ENCODE data around the gene FRMD4A. TPM values are rescaled to one million over a fixed set of nuclear protein-coding genes. Genes with fewer than 3 reads are reported as not detected.

FRMD4A gene
- total RNA-seq, 2 experiments from 2014 or later: 3.1 to 3.7 TPM

DNA sequence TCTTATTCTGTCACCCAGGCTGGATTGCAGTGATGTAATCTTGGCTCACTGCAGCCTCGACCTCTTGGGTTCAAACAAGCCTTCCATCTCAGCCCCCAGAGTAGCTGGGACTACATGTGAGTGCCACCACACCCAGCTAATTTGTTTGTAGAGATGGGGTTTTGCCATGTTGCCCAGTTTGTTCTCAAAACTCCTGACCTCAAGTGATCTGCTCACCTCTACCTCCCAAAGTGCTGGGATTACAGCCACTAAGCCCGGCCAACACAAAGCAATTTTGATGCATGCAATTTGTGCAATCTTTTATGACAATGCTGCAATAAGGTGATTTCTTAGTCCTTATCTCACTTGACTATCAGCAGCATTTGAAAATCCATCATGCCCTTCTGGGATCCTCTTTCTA is 333.1 kb downstream of the FRMD4A start:
- H3K9me3 Mint-ChIP-seq: peaks cover 4% of the 10 kb centered on the region
- no peak overlapping the region for H3K27ac Mint-ChIP-seq
- H3K4me1 Mint-ChIP-seq (ENCODE audit: low read depth): peaks cover 41% of the 10 kb centered on the region
- Histone ChIP-seq H3K4me3 (ENCODE audit: low read length) (no peak overlapping the region), H3K4me1 (ENCODE audit: insufficient read depth, low read length) (peaks cover 10% of the 10 kb centered on the region), H3K9me3 (ENCODE audit: control insufficient read depth in 1 of 2, insufficient read depth in 1 of 2, low read length in 2 of 2) (no peaks in the 10 kb centered on the region), H3K27ac (ENCODE audit: low read depth in 1 of 2, low read length in 2 of 2) (no peak overlapping the region), H3K36me3 (ENCODE audit: insufficient read depth, low read length) (no peaks in the 10 kb centered on the region), H3K27me3 (ENCODE audit: control insufficient read depth in 1 of 2, insufficient read depth in 2 of 2, low read length in 2 of 2) (no peaks in the 10 kb centered on the region)
- POLR2A ChIA-PET: no interaction called here
- H3K36me3 Mint-ChIP-seq (ENCODE audit: low read depth): no peaks in the 10 kb centered on the region
- DNase-seq (no peak), ATAC-seq (ENCODE audit: poor library complexity) (no peak)
- CTCF ChIA-PET: interaction anchor here (0.6 kb wide), 1 partner anchor 244 kb away, joined by 3 read pairs; no protein-coding TSS in a partner anchor
- TF ChIP-seq, protein P1, sequence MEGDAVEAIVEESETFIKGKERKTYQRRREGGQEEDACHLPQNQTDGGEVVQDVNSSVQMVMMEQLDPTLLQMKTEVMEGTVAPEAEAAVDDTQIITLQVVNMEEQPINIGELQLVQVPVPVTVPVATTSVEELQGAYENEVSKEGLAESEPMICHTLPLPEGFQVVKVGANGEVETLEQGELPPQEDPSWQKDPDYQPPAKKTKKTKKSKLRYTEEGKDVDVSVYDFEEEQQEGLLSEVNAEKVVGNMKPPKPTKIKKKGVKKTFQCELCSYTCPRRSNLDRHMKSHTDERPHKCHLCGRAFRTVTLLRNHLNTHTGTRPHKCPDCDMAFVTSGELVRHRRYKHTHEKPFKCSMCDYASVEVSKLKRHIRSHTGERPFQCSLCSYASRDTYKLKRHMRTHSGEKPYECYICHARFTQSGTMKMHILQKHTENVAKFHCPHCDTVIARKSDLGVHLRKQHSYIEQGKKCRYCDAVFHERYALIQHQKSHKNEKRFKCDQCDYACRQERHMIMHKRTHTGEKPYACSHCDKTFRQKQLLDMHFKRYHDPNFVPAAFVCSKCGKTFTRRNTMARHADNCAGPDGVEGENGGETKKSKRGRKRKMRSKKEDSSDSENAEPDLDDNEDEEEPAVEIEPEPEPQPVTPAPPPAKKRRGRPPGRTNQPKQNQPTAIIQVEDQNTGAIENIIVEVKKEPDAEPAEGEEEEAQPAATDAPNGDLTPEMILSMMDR (IDR thresholded peaks at IDR 0.05): no peak
- no peak overlapping the region for H3K4me3 Mint-ChIP-seq
- intact Hi-C loops (cut with DNase I, micrococcal nuclease): no loop called here
- no peaks in the 10 kb centered on the region for H3K27me3 Mint-ChIP-seq

DNA sequence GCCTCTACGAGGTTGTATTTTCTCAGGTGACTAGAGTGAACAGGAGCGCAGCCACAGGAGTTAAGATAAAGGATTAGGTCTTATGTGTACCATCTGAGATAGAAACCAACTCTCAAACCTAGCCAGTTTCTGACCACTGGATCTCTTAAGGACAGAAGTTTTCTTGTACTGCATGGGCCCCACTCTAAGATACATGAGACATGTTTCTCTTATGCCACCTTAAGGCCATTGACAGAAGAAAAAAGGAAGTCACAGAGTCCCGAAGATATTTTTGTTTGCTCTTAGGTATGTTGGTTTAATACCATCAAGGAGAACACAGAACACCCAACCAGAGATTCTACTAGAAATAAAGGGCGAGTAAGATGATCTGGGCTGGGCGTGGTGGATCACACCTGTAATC is 335.8 kb downstream of the FRMD4A start:
- ATAC-seq (ENCODE audit: poor library complexity): no peak
- H3K27me3 Mint-ChIP-seq: no peaks in the 10 kb centered on the region

DNA sequence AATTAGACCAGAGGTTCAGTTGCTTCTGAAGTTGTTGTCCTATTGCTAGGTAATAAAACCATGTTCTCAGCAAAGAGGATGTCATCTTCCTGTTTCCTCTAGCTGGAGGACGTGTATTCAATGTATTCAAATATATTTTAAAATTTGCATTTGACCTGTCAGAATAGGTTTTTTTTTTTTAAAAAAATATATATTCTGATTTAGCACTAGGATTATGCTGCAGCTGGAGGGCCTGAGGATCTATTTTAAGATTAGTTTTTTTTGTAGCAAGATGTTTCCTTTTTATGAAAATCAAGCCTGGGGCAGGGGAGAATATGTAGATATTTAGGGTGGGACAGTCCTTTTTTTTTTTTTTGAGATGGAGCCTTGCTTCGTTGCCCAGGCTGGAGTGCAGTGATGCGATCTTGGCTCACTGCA is 337.0 kb downstream of the FRMD4A start:
- Histone ChIP-seq H3K4me1 (ENCODE audit: insufficient read depth, low read length) (peaks cover 8% of the 10 kb centered on the region), H3K4me3 (ENCODE audit: low read length) (no peak overlapping the region), H3K9me3 (ENCODE audit: control insufficient read depth in 1 of 2, insufficient read depth in 1 of 2, low read length in 2 of 2) (no peaks in the 10 kb centered on the region), H3K36me3 (ENCODE audit: insufficient read depth, low read length) (no peaks in the 10 kb centered on the region), H3K27ac (ENCODE audit: low read depth in 1 of 2, low read length in 2 of 2) (no peak overlapping the region), H3K27me3 (ENCODE audit: control insufficient read depth in 1 of 2, insufficient read depth in 2 of 2, low read length in 2 of 2) (no peaks in the 10 kb centered on the region)
- Mint-ChIP-seq H3K27ac (no peak overlapping the region), H3K27me3 (no peaks in the 10 kb centered on the region), H3K9me3 (peaks cover 4% of the 10 kb centered on the region), H3K4me3 (no peak overlapping the region), H3K4me1 (ENCODE audit: low read depth) (peaks cover 26% of the 10 kb centered on the region), H3K36me3 (ENCODE audit: low read depth) (no peaks in the 10 kb centered on the region)
- intact Hi-C loops (cut with DNase I, micrococcal nuclease): loop anchor here in 1 of 2 experiments (2.0 kb wide), 1 partner anchor 15 kb away; no protein-coding TSS in a partner anchor
- POLR2A ChIA-PET: no interaction called here
- DNase-seq (peak in 1 of 14 experiments; percentile 15), ATAC-seq (ENCODE audit: poor library complexity) (no peak)
- CTCF ChIA-PET: interaction anchor here (0.7 to 1.3 kb wide), 2 partner anchors 66 to 91 kb away, joined by 3 read pairs; no protein-coding TSS in a partner anchor
- TF ChIP-seq, protein P1 (IDR thresholded peaks at IDR 0.05): no peak

More for the DNA sequence above, 335.8 kb downstream of the FRMD4A start:
- H3K4me1 ChIP-seq (ENCODE audit: insufficient read depth, low read length): peaks cover 8% of the 10 kb centered on the region
- H3K9me3 Mint-ChIP-seq: peaks cover 4% of the 10 kb centered on the region
- CTCF ChIA-PET: no interaction called here
- H3K36me3 Mint-ChIP-seq (ENCODE audit: low read depth): no peaks in the 10 kb centered on the region
- H3K4me3 Mint-ChIP-seq: no peak overlapping the region
- no peaks in the 10 kb centered on the region for H3K36me3 ChIP-seq (ENCODE audit: insufficient read depth, low read length)
- no peak for DNase-seq
- intact Hi-C loops (cut with DNase I, micrococcal nuclease): loop anchor here in 1 of 2 experiments (2.0 kb wide), 1 partner anchor 14 kb away; no protein-coding TSS in a partner anchor
- POLR2A ChIA-PET: no interaction called here
- no peak overlapping the region for H3K27ac ChIP-seq (ENCODE audit: low read depth in 1 of 2, low read length in 2 of 2)
- H3K4me3 ChIP-seq (ENCODE audit: low read length): no peak overlapping the region
- TF ChIP-seq, protein P1 (IDR thresholded peaks at IDR 0.05): no peak
- no peaks in the 10 kb centered on the region for H3K9me3 ChIP-seq (ENCODE audit: control insufficient read depth in 1 of 2, insufficient read depth in 1 of 2, low read length in 2 of 2)
- peaks cover 24% of the 10 kb centered on the region for H3K4me1 Mint-ChIP-seq (ENCODE audit: low read depth)
- no peaks in the 10 kb centered on the region for H3K27me3 ChIP-seq (ENCODE audit: control insufficient read depth in 1 of 2, insufficient read depth in 2 of 2, low read length in 2 of 2)
- no peak overlapping the region for H3K27ac Mint-ChIP-seq
